ENCODE measurements around the gene BATF.
A peak's percentile ranks its signal among the peaks of the same experiment; 100 is the strongest.

The BATF gene

DNA sequence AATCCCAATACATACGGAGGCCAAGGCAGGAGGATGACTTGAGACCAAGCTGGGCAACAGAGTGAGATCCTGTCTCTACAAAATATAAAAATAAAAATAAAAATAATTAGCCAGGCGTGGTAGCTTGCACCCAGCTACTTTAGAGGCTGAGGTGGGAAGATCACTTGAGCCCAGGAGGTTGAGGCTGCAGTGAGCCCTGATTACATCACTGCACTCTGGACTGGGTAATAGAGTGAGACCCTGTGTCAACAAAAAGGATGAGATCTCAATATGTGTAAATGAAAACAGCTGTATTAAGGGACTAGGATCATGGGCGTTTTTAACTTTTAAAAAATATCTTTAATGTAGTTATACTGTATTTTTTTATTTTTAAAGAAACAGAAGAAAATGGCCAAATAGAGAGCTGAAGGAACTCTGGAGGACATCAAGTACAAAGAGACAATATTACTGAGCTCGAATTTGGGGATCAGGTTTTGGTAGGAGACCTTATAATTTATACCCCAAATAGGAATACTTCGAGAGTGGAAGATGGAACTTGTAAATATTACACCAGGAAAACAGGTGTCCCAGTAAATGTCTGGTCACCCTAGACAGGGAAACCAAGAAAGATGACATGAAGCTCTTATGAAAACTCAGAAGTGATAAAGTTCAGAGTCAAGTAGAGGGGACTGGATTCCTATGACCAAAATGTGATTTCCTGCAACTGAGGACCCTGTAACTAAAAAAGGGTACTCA is 13.1 kb downstream of the BATF start:
- DNase-seq: no peak

DNA sequence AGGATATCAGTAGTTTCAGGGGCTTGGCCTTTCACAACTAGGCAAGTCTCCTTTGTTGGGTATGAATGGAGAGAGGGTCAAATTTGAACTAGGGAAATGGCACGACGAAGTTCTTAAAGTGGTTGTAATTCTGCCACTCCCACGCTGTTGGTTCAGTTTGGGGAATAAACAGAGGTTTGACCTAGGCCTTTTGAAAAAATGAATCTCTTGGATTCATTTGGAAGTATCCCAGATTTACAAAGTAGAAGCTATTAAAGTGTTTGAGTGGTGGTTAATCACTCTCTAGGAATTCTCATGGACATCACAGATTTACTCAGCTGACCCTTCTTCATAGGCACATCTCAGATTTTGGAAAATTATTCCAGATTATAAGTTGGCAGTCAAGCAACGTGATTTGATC is 14.8 kb downstream of the BATF start:
- no peak for DNase-seq

DNA sequence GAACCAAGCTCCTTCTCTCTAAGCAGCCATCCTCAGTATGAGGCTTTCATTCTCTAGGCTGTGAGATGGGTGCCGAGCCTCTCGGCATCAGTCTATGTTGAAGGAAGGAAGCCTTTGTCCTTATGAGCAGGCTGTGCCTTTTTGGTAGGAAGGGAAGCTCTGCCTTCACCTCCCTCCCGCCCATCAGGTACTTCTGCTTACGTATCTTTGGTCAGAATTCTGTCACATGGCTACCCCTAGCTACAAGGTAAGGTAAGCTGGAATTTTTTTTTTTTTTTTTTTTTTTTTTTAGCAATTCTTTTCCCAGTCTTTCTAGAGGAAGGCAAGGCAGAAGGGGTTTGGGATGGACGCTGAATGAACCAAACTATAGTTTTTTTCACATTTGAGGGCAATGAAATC is 16.9 kb downstream of the BATF start:
- no peak for DNase-seq

DNA sequence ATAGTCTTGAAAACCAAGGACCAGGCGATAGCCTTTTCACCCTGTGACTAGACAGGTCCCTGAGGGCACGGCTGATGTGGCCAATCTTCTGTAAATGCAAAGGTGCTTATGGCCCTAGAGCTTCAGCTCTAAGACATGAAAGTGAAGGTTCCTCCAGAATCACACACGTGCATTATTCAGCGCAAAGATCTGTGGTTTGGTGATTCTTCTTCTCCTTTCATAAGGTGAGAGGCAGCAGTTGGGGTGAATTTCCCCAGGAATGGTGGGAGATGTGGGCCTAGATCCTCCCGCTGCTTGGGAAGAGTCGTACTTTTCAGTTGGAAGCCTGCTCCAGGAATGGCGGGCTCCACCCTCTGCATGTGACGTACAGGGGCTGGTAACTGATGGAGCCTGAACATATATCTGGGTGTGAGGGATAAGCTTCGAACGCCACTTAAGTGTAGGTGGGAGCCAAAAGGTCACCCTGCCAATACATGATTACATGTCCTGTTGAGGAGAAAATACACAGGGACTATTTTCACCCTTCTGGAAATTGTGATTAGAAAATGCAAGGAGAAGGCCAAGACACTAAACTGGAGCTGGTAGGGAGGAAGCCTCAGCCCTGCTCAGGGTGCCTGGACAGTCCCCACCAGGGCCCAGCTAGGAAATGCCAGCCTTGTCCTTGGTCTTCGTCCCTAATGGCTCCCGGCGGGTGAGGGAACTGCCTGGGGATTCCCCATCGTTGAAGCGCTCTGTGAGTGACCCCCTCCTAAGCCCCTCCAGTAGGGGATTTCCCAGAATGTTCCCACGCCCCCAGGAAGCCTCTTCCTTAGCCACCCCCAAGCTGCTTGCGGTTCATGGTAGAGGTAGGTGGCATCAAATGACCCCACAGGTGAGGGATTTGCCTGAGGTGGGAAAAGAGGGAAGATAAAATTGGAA is 17.6 kb downstream of the BATF start:
- DNase-seq: no peak

DNA sequence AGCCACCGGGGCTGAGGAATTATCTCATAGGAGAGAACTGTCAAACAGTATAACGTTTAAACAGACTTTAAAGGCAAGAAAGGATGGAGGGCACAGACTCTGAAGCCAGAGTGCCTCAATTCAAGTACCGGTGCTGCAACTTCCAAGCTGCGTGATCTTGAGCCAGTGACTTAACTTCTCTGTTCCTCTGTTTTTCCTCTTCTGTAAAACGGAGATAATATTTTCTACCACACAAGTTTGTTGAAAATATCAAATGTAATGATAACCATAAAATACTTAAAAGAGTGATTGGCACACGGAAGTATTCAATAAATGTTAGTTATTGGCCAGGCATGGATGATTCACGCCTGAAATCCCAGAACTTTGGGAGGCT is 18.2 kb downstream of the BATF start:
- no peak for DNase-seq

DNA sequence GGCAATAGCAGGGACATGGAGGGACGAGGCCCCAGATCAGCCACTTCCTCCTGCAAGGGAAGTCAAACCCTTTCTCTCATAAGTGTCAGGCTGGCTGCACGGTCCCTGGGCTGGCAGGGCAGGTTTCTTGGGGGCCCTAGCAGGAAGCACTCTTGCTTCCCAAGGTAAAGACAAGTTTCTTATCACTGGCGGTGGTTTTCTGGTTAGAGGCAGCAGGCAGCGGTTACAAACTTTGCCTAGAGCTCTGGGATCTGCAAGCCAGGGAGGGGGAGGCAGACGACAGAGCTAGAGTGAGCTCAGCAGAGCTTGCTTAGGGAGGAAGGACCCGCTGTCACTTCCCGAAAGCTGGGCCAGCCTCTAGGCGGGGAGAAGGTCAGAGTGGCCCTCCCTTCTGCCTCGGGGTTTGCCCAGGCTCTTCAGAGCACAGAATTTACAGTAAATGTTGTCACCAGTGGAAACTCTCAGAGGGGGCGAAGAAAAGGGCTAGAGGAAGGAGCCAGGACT is 20.4 kb downstream of the BATF start:
- DNase-seq: peak; percentile 70

DNA sequence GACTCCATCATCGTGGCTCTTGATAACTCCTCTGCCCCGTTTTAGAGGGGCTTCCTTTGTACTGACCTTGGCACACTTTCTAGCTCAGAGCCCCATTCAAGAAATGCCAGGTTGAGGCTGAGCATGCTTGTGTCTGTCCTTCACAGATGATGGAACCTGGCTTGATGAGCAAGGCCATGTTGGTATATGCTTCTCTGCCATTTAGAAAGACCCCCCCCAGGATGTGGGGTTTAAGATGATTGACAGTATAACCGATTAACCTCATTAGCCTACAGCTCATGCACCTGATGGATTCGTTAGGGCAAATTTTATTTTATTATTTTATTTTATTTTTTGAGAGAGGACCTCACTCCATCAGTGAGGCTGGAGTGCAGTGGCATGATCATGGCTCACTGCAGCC is 21.0 kb downstream of the BATF start:
- DNase-seq: no peak

DNA sequence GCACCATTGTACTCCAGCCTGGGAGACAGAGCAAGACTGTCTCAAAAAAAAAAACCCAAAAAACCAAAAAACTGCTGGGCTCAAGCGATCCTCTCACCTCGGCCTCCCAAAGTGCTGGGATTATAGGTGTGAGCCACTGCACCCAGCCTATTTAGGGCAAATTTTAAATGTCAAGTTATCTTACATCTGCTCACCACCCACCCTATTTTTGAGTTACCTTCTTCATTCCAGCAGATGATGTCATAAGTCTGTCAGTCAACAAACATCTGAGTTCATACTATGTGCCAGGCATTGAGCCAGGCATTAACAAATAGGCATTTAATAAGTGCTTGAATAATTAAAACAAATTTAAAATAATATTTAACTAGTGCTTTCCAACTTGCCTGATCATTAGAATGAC is 21.5 kb downstream of the BATF start:
- no peak for DNase-seq

DNA sequence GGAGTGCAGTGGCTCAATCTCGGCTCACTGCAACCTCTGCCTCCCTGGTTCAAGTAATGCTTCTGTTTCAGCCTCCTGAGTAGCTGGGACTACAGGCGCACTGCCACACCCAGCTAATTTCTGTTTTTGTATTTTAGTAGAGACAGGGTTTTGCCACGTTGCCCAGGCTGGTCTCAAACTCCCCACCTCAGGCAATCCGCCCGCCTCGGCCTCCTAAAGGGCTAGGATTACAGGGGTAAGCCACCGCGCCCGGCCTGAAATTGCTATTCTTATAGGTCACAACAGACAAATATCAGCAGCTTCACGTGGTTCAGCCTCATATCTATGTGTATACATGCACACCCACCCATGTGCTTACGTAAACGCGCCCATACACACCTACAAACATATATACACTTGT is 23.6 kb downstream of the BATF start:
- DNase-seq: no peak

DNA sequence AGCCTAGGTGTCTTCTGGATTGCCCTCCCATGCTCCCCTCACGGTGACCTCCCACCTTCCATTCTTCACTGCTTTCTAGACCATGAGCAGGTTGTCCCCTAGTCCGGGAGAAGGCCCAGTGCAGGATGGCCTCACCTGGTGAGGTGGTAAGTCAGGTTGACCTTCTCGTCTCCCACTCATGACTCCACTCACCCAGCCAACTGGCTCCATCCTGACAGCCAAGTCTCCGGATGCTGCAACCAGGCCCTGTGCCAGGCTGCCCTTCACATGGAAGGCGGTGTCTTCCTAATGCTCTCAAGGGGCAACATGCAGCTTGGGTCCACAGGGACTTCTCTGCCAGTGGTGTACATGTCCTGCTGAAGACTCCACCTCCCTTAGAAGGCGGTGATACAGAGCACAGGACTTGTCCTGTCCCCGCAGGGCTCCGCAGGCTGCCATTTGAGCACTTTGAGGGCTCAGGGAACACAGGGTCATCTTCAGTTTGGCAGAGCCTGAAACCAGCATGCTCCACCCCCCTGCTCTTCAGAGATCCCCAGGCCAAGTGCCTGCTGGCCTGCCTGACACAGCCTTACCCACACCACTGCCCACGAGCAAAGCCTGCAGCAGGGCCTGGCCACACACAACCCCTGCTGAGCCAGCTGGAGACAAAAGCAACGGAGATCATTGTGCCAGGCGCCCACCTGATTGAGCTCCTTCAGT is 25.4 kb downstream of the BATF start:
- DNase-seq: no peak

DNA sequence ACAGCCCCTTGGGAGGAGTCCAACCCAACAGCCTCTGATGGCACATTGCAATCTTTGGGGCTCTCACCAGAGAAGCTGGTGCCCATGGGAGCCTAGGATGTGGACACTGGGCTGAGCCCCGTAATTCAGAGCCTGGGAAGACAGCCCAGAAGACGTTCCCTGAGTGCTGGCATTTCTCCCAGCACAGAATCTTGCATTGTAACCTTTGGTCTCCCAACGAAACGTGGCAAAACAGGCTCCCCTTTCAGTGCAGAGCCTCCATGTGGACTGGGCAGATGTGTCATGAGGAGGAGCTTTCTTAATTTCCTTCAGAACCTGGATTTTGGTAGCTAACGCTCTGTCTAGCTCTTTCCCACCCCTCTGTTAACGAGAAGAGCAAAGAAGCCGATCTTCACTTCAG is 26.3 kb downstream of the BATF start:
- no peak for DNase-seq

DNA sequence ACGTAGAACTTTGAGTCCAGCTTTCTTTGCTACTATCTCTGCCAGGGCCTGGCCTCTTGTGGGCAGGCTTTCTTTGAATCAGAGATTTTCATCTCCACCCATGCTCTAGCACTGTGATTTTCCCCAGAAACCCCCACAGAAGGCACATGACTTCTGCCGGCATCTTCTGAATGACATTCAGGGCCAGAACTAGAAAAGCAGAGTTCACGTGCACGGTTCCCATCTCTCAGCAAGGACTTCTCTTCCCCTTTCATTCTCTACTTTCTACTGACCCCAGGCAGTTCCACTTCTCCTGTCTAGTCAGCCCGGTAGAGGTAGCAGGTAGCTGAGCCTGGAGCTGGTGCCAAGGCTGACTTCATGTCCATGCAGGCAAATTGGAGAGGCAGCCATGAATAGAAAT is 26.9 kb downstream of the BATF start:
- DNase-seq: no peak

DNA sequence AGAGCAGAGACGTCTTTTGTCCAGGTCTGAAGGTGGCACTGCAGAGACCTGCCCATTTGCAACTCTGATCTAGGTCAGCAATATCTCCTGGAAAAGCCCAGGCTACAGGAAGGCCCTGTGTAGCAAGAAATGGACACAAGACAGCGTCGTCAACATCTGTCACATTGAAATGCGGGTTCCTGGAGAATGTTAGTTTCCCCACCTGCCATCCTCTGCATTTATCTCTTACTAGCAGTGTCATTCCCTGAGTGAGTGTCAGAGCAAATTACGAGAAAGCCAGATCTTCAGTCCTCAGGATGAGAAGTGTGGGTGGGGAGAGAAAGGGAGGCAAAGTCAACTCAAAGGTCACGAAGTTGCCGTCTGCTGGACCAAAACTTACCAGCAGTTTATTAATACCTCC is 28.8 kb downstream of the BATF start:
- no peak for DNase-seq

DNA sequence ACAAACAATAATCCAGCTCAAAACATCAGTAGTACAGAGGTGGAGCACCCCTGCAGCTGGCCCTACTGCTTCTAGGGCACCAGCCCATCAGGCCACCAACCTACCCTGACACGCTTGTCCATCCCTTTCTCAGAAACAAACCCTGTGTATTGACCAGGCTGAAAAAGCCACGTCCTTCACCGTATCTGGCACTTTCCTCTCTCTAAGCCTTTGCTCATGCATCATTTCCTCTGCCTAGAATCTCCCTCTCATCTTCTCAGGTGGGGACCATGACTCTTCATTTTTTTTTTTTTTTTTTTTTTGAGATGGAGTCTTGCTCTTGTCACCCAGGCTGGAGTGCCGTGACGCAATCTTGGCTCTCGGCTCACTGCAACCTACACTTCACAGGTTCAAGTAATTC is 30.9 kb downstream of the BATF start:
- no peak for DNase-seq

DNA sequence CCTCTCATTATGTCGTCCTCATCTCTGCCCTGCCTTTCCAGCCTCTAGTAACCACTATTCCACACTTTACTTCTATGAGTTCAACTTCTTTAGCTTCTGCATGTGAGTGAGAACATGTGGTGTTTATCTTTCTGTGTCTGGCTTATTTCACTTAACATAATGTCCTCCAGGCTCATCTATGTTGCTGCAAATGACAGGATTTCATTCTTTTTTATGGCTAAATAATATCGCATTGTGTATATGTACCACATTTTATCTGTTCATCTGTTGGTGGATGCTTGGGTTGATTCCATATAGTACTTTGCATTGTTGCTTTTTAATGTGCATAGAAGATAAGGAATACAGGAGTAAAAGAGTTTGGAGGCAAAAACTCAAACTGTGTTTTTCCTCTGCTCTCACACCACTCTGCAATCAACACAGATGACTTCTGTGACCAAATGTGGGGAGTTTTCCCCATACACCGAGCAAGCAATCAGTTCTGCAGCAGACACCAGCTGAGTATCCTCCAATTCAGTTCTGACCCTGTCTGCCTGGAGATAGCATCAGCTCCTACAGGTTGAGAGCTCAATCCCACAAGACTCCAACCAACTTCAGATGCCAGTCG is 31.6 kb downstream of the BATF start:
- DNase-seq: no peak

DNA sequence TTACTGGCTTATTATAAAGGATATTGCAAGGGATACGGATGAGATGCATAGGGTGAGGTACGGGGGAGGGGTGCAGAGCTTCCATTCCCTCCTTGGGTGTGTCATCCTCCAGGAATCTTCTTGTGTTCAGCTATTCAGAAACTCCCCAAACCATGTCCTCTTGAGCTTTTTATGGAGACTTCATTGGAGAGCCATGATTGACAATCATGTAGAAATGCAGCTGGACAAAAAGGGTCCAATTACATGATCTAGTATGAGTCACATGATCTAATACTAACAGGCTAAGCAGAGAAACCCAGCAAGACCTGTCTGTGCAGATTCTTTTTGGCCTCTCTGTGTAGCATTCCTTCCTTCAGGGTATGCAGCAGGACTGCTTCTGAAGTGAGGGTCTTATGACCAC is 32.2 kb downstream of the BATF start:
- DNase-seq: no peak

DNA sequence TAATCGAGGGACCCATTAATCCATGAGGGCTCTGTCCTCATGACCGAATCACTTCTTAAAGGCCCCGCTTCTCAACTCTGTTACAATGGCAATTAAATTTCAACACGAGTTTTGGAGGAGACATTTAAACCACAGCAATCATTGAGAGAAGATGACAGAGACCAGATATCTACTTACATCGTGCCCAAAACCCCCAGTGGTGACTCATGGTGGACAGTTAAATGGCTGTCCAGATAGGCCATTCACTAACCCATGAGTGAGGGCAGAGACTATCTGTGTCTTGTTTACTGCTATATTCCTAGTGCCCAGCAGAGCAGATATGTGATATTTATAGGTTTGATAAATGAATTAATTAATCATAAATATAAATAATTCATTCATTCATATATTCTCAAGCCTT is 36.2 kb downstream of the BATF start:
- no peak for DNase-seq

DNA sequence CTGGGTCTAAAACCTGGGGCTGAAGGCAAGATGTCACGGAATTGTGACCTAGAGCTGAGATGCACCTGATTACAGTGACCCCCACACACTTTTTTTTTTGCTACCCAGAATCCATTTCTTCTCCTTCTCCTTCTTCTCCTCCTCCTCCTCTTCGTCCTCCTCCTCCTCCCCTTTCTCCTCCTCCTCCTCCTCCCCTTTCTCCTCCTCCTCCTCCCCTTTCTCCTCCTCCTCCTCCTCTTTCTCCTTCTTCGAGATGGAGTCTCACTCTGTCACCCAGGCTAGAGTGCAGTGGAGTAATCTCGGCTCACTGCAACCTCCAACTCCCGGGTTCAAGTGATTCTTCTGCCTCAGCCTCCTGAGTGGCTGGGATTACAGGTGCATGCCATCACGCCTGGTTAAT is 36.8 kb downstream of the BATF start:
- no peak for DNase-seq

DNA sequence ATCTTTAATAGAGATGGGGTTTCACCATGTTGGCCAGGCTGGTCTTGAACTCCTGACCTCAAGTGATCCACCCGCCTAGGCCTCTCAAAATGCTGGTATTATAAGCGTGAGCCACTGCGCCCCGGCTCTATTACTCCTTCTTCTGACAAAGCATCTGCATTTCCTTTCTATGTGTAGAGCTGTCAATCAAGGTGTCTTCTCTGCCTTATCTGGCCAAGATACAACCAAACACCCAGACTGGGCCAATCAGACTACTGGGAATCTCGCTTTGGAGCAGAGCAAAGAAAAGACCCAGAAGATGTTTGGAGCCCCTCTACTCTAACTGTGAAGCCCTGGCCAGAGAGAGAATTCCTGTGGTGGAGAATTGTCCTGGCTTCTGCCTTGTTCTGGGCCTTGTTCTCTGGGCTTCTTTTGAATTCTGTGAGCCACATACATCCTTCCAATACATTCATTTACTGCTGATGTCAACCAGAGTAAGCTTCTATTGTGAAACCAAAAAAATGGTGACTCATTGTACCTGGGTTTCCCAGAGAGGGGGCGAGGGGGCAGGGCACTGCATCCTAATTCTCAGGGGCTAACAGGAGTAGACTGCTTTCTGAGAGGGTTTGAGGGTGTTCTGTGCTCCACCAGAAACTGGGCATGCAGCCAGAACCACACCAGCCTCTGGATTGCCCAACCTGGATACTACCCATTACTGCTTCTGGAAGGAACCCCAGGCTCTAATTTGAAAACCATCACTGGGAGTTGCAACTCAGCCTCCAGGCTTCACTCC is 37.4 kb downstream of the BATF start:
- DNase-seq: no peak

DNA sequence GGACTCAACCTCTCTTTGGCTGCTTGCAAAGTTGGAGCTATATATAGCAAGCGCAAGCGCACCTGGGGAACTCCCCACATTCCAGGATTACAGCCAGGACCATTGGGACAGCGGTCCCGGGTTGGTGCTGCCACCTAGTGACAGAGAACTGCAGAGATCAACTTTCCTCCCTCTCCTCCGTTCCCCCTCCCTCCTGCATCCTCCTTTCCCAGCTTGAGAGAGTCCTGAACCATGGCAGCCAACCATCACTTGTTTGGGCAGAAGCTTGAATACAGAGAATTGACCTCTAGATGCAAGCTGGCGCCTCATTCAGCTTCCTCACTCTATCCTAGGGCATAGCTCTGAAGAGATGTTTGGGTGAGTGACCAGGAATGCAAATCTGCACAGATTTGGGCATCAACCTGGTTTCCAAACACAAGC is 38.8 kb downstream of the BATF start:
- peak; percentile 46 for DNase-seq

DNA sequence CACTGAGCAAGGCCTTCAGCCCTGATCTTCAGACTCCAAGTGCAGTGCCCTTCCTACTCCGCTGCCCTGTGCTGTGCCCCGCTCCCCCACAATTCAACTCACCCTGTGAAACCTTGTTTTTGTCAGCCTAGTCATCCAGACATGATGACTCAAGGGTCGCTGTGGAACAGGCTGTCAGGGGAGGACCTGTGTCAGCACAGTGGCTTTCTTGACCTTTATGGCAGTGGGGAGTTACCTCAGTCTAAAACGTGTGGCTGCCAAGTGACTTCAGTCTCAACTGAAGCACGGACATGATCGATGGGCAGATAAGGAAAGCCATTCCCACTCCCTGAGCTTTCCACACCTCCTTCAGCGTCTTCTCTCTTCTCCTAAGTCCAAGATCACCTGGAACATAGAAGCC is 39.8 kb downstream of the BATF start:
- DNase-seq: no peak

DNA sequence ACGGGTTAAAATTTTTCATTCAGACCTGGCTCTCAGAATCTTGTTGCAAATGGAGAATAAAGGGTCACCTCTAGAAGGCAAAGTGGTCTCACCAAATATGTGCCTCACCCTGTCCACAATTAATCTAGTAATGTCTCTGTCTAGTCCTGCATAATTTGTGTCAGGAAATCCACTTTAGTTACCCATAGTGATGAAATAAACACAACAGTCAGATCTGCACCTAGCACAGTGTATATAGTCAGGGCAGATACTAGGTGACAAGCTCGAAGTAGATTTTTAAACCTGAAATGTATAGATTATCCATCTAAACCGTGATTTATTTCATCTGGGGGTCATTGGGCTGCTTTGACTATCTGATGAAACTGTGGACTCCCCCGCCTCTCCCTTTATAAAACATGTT is 40.2 kb downstream of the BATF start:
- no peak for DNase-seq

All from activated CD4-positive, alpha-beta T cell treated with anti-CD3 and anti-CD28 coated beads, Interleukin-2, amount 50 U/mL, for 1 hour (primary cell).